ENCODE measurements around the gene PRKCZ.

The PRKCZ gene

DNA sequence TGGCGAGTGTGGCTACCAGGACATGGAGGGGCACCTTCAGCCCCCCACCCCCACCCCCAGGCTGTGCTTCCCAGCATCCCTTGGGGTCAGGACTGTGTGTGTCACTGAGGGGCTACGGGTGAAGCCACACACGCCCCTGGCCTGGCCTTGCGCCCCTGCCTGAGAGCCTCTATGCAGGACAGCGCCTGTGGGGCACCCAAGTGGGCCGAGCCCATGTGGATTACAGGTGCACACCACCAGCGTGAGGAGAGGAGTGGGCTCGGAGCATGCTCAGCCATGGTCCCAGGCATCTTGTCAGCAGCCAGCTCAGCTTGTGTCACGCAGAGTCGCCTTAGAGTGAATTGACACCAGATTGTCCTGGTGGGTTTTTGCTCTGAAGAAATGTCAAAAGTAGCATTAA is 116.5 kb downstream of the PRKCZ start:
- Histone ChIP-seq H3K9me3 (replicated peaks in 1 of 11) (no peaks in the 10 kb centered on the region; a peak in 1 of 22 replicates), H4K20me1 (peaks cover 0 to 49% (median 0%) of the 10 kb centered on the region in 11 experiments; a peak in 4 of 22 replicates), H3K27ac (no peak overlapping the region; a peak in 1 of 22 replicates), H3K27me3 (no peaks in the 10 kb centered on the region), H3K4me1 (peaks cover 0 to 16% (median 12%) of the 10 kb centered on the region in 10 experiments; a peak in 12 of 20 replicates), H3K9ac (no peak overlapping the region), H3K4me2 (0 out of 22 replicates have a peak overlapping the region, but pooled peaks of 1 of the 11 experiments have one; percentile 3), H3K36me3 (peaks cover 0 to 79% (median 37%) of the 10 kb centered on the region in 11 experiments; a peak in 13 of 22 replicates), H3K4me3 (no peak overlapping the region)
- TF ChIP-seq Cebpa-rat (IDR thresholded peaks at IDR 0.05) = no peak

DNA sequence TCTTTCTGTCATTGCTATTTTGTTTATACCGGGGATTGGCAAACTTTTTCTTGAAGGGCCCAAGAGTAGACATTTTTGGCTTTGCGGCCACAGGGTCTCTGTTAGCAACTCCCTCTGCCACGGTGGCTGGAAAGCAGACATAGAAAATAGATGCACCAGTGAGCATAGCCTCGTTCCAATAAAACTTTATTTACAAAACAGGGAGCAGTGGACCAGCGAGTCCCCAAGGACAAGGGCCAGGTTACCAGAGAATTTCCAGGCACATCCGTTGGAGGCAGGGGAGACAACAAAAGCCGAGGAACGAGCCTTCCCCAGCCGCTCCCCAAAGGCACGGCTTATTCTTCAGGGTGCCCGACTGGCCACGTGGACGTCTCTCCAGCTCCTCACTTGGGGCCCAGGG is 117.9 kb downstream of the PRKCZ start:
- Histone ChIP-seq H3K27me3 (no peaks in the 10 kb centered on the region), H3K9me3 (replicated peaks in 1 of 11) (no peaks in the 10 kb centered on the region; a peak in 1 of 22 replicates), H3K27ac (no peak overlapping the region), H4K20me1 (peaks cover 0 to 53% (median 0%) of the 10 kb centered on the region in 11 experiments; a peak in 5 of 22 replicates), H3K9ac (no peak overlapping the region), H3K36me3 (peaks cover 0 to 78% (median 49%) of the 10 kb centered on the region in 11 experiments; a peak in 13 of 22 replicates), H3K4me3 (no peak overlapping the region), H3K4me1 (peaks cover 0 to 13% (median 7%) of the 10 kb centered on the region in 10 experiments; a peak in 10 of 20 replicates), H3K4me2 (no peak overlapping the region)
- TF ChIP-seq Cebpa-rat (IDR thresholded peaks at IDR 0.05) = no peak

DNA sequence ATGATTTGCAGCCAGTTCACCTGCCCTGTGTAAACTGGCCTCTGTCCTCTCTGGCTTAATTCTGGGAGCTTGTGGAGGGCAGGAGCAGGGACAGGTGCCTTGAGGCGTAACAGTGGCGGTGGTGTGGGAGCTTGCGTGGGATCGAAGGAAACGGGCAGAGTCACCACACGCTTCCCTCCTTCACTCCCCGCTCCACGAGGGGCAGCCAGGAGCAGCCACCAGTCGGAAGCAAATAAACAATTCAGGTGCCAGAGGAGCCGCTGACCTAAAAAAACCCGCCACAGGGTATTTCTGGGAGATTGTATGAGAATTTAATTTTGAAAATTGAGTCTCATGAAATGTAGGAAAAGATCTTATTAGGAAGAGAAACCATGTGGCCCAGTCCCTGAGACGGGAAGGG is 118.3 kb downstream of the PRKCZ start:
- no peak overlapping the region for H3K9ac ChIP-seq
- H3K4me3 ChIP-seq = no peak overlapping the region
- H4K20me1 ChIP-seq = peaks cover 0 to 54% (median 0%) of the 10 kb centered on the region in 11 experiments; a peak in 5 of 22 replicates
- H3K27ac ChIP-seq = no peak overlapping the region
- peaks cover 0 to 13% (median 7%) of the 10 kb centered on the region in 10 experiments; a peak in 11 of 20 replicates for H3K4me1 ChIP-seq
- no peaks in the 10 kb centered on the region; a peak in 1 of 22 replicates for H3K9me3 ChIP-seq (replicated peaks in 1 of 11)
- peaks cover 0 to 77% (median 49%) of the 10 kb centered on the region in 11 experiments; a peak in 13 of 22 replicates for H3K36me3 ChIP-seq
- no peak overlapping the region for H3K4me2 ChIP-seq
- no peak for TF ChIP-seq Cebpa-rat (IDR thresholded peaks at IDR 0.05)
- H3K27me3 ChIP-seq = no peaks in the 10 kb centered on the region

DNA sequence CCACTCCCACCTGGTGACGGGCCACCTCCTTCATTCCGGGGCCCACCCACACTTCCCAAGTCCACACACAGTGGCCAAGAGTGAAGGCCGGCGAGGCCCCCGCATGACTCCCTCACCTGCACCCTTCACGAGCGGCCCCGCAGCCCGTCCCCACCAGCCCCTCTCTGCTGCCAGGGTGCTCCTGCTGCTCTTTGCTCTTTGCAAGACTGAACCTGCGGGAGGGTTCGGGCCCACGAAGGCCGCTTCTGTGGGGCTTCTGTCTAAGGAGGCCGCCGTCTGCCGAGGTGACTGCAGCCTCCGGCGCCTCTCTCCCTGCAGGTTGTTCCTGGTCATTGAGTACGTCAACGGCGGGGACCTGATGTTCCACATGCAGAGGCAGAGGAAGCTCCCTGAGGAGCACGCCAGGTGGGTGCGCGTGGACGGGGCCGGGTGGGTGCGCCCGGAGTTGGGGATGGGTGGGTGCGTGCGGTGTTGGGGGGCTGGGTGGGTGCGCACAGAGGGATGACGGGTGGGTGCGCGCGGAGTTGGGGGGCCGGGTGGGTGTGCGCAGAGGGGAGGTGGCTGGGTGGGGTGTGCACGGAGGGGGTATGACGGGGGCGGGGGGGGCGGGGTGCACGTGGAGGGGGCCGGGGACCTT is 119.1 kb downstream of the PRKCZ start:
- no peaks in the 10 kb centered on the region for H3K27me3 ChIP-seq
- no peak overlapping the region for H3K9ac ChIP-seq
- no peak overlapping the region for H3K4me2 ChIP-seq
- H3K36me3 ChIP-seq = peaks cover 0 to 75% (median 46%) of the 10 kb centered on the region in 11 experiments; a peak in 13 of 22 replicates
- TF ChIP-seq Cebpa-rat (IDR thresholded peaks at IDR 0.05) = no peak
- H3K9me3 ChIP-seq (replicated peaks in 1 of 11) = no peaks in the 10 kb centered on the region
- H3K27ac ChIP-seq = no peak overlapping the region
- H3K4me3 ChIP-seq = no peak overlapping the region
- peaks cover under 1 to 19% (median 13%) of the 10 kb centered on the region in 10 experiments; a peak in 17 of 20 replicates for H3K4me1 ChIP-seq
- H4K20me1 ChIP-seq = peaks cover 0 to 55% (median 0%) of the 10 kb centered on the region in 11 experiments; a peak in 6 of 22 replicates

DNA sequence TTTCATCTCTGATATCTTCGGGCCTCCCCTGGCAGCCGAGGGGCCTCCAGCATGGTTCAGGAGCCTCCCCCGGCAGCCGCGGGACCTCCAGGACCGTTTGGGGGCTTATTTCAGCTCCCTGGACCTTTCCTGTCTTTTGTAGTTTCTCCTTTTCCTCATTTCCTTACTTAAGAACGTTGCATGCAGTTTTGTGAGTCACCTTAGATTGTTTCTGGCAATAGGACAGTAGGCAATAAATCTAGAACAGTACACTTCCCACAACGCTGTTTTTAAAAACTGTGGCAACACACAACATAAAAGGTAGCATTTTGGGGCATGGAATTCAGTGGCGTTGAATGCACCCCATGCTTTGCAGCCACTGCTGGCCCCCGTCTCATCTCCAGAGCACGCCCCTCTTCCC is 120.0 kb downstream of the PRKCZ start:
- Histone ChIP-seq H3K27ac (no peak overlapping the region), H3K9ac (no peak overlapping the region), H3K4me1 (peaks cover 6 to 26% (median 21%) of the 10 kb centered on the region in 10 experiments; a peak in 17 of 20 replicates), H3K4me3 (no peak overlapping the region), H3K36me3 (peaks cover 0 to 72% (median 45%) of the 10 kb centered on the region in 11 experiments; a peak in 10 of 22 replicates), H3K27me3 (no peaks in the 10 kb centered on the region), H4K20me1 (peaks cover 0 to 51% (median 0%) of the 10 kb centered on the region in 11 experiments; a peak in 6 of 22 replicates), H3K9me3 (replicated peaks in 1 of 11) (no peaks in the 10 kb centered on the region), H3K4me2 (no peak overlapping the region)
- TF ChIP-seq Cebpa-rat (IDR thresholded peaks at IDR 0.05) = no peak

DNA sequence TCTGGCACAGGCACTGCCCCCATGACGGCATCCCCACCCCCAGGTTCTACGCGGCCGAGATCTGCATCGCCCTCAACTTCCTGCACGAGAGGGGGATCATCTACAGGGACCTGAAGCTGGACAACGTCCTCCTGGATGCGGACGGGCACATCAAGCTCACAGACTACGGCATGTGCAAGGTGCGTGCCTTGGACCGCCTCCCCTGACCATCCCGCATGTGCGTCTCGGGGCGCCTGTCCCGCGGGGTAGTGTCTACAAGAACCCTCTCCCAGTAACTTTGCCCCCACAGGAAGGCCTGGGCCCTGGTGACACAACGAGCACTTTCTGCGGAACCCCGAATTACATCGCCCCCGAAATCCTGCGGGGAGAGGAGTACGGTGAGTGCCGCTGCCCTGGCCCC is 121.8 kb downstream of the PRKCZ start:
- peaks cover 0 to 48% (median 0%) of the 10 kb centered on the region in 11 experiments; a peak in 7 of 22 replicates for H4K20me1 ChIP-seq
- H3K36me3 ChIP-seq = peaks cover 0 to 73% (median 55%) of the 10 kb centered on the region in 11 experiments; a peak in 11 of 22 replicates
- no peaks in the 10 kb centered on the region for H3K27me3 ChIP-seq
- no peak overlapping the region for H3K27ac ChIP-seq
- peaks cover 6 to 24% (median 20%) of the 10 kb centered on the region in 10 experiments; a peak in 17 of 20 replicates for H3K4me1 ChIP-seq
- TF ChIP-seq Cebpa-rat (IDR thresholded peaks at IDR 0.05) = no peak
- H3K9ac ChIP-seq = no peak overlapping the region
- no peaks in the 10 kb centered on the region for H3K9me3 ChIP-seq (replicated peaks in 1 of 11)
- H3K4me2 ChIP-seq = no peak overlapping the region
- H3K4me3 ChIP-seq = no peak overlapping the region

DNA sequence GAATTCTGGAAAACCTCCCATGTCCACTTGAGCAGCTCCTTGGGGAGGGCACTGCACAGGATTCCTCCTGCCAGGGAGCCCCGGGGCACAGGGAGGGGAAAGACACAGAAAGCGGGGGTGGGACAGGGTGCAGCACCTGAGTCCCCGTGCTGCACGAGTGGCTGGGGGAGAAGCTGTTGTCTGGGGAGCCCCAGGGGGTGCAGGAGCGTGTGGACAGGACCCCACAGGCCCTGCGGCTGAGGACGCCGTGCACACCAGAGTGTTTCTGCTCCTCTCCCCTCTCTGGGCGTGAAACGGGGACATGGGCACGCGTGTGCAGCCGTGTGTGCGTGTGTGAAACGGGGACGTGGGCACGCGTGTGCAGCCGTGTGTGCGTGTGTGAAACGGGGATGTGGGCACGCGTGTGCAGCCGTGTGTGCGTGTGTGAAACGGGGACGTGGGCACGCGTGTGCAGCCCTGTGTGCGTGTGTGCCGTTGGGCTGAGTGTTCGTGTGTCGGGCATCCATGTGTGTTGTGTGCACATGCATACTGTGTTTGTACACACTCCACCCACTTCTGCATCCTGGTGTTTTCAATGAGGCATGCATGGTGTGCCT is 122.4 kb downstream of the PRKCZ start:
- H3K27ac ChIP-seq = no peak overlapping the region
- no peak overlapping the region for H3K4me2 ChIP-seq
- H3K4me3 ChIP-seq = no peak overlapping the region
- H3K27me3 ChIP-seq = no peaks in the 10 kb centered on the region
- H3K4me1 ChIP-seq = peaks cover 6 to 18% (median 15%) of the 10 kb centered on the region in 10 experiments; a peak in 16 of 20 replicates
- H3K36me3 ChIP-seq = peaks cover 0 to 79% (median 54%) of the 10 kb centered on the region in 11 experiments; a peak in 11 of 22 replicates
- H3K9me3 ChIP-seq (replicated peaks in 1 of 11) = no peaks in the 10 kb centered on the region
- H3K9ac ChIP-seq = no peak overlapping the region
- H4K20me1 ChIP-seq = peaks cover 0 to 48% (median 0%) of the 10 kb centered on the region in 11 experiments; a peak in 8 of 22 replicates
- no peak for TF ChIP-seq Cebpa-rat (IDR thresholded peaks at IDR 0.05)

DNA sequence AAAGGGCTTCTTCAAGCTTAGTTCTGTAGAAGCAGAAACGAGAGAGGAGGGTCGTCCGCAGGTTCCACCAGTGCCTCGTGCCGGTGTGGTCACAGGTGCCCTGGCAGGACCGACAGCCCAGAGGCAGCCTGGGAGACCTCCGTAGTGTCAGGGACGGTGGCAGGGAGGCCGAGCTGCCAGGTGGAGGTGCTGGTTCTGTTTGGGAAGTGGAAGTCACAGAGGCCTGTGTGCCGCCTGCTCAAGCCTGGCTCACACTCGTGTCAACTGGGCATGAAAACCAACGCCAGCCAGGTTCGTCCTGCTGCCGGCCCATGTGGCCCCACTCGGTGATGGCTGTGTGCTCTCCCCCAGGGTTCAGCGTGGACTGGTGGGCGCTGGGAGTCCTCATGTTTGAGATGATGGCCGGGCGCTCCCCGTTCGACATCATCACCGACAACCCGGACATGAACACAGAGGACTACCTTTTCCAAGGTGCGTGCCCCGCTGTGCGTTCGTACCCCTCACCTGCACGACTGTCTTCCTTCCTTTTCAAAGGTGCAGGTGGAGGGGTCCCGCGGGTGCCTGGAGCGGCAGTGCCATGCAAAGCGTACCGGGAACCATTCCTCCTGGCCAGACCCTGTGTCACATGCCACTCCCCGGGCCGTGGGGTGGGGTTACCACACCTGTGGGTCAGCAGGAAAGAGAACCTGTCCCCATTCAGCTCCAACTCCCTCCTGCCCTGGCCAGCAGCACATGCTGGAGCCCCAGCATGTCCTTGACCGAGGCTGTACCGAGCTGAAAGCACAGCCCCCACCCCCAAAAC is 123.5 kb downstream of the PRKCZ start:
- Histone ChIP-seq H3K4me2 (peak overlapping the region in 9 of 11 experiments; percentile 35 to 75 (median 50); a peak in 11 of 22 replicates), H3K4me3 (no peak overlapping the region), H3K27ac (no peak overlapping the region), H4K20me1 (peaks cover 0 to 52% (median 0%) of the 10 kb centered on the region in 11 experiments; a peak in 8 of 22 replicates), H3K36me3 (peaks cover 0 to 79% (median 48%) of the 10 kb centered on the region in 11 experiments; a peak in 13 of 22 replicates), H3K9ac (0 out of 22 replicates have a peak overlapping the region, but pooled peaks of 1 of the 11 experiments have one; percentile 13), H3K27me3 (no peaks in the 10 kb centered on the region), H3K9me3 (replicated peaks in 1 of 11) (no peaks in the 10 kb centered on the region), H3K4me1 (peaks cover 6 to 17% (median 13%) of the 10 kb centered on the region in 10 experiments; a peak in 16 of 20 replicates)
- TF ChIP-seq Cebpa-rat (IDR thresholded peaks at IDR 0.05) = no peak
